Measurements from ENCODE around the gene OR6B3. TPM values are rescaled to one million over a fixed set of nuclear protein-coding genes. Genes with fewer than 3 reads are reported as not detected.
A peak's percentile ranks its signal among the peaks of the same experiment; 100 is the strongest.
"Not testable (repeated sequence)": the region's sequence is repeated elsewhere in the genome, so short reads cannot be mapped to it uniquely, and the experiment has no call there.

Gene OR6B3
- total RNA-seq, 1 experiment from 2014 or later: not detected

- in situ Hi-C loops (cut with HindIII; ENCODE audit: low pct_unique_long_range_greater_than_20kb, low sequenced_read_pairs): no loop called here
- DNase-seq (ENCODE audit: low read depth): no peak
These were observed 3.0 kb downstream of the OR6B3 start for GRCh38 chr2:240050278-240050677.

DNA sequence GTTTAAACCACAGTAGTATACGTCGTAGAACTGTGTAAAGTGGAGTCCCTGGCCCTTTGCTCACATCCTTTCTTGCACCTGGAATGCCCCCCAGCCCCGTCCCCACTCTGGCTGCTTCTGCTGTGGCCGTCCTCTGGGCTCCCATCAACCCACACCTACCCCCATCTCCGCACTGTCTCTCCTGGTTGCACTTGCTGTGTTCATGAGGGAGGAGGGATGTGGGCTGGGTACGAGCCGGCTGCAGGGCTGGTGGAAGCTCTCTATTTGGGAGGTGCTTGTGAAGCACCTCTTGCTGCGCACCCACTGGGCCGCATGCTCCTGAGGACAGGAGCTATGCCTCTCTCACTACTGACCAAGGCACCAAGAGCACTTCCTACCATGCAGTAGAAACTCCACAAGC, 5.1 kb downstream of the OR6B3 start:
- in situ Hi-C loops (cut with HindIII; ENCODE audit: low pct_unique_long_range_greater_than_20kb, low sequenced_read_pairs): no loop called here
- DNase-seq (ENCODE audit: low read depth): no peak

- no peak for DNase-seq (ENCODE audit: low read depth)
- in situ Hi-C loops (cut with HindIII; ENCODE audit: low pct_unique_long_range_greater_than_20kb, low sequenced_read_pairs): no loop called here
These were observed 8.2 kb downstream of the OR6B3 start for GRCh38 chr2:240045098-240045497.

DNA sequence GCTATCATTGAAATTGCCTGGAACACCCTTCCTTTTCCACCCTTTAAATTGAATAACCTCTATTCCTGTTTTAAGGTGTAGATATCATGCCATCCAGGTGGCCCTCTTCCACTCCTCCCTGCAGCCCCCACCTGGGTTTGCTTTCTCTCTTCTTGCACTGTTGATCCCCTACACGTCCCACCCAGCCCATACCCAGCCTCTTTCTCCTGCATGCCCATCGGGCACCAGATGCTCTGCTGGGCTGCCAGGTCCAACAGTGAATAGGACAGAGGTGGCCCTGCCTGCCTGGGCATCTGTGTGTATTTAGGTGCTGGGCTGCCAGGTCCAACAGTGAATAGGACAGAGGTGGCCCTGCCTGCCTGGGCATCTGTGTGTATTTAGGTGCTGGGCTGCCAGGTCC, 9.2 kb downstream of the OR6B3 start:
- DNase-seq (ENCODE audit: low read depth); in situ Hi-C loops (cut with HindIII; ENCODE audit: low pct_unique_long_range_greater_than_20kb, low sequenced_read_pairs): not testable (repeated sequence)

DNA sequence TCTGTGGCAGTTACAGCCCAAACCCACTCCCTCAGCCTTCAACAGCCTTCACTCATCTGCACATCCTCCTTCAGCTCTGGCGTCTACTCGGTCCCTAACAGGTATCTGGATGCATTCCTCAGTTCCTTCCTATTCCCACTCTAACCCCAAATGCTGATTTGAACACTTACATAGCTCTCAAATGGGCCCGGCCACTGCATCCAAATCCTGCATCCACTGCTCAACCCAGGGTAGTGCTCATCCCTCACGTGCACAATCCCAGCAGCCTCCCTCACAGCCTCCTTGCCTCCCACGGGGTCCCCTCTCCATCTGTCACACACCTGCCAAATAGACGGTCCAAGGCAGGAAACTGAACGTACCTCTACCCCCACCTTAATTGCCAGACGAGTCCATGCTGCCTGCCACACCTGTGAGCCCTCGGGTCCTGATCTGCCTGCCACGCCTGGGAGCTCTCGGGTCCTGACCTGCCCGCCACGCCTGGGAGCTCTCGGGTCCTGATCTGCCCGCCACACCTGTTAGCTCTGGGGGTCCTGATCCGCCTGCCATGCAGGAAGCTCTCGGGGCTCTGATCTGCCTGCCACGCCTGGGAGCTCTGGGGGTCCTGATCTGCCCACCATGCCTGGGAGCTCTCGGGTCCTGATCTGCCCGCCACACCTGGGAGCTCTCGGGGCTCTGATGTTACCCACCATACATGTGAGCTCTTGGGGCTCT, 9.9 kb downstream of the OR6B3 start:
- in situ Hi-C loops (cut with HindIII; ENCODE audit: low pct_unique_long_range_greater_than_20kb, low sequenced_read_pairs): no loop called here
- DNase-seq (ENCODE audit: low read depth): no peak

DNA sequence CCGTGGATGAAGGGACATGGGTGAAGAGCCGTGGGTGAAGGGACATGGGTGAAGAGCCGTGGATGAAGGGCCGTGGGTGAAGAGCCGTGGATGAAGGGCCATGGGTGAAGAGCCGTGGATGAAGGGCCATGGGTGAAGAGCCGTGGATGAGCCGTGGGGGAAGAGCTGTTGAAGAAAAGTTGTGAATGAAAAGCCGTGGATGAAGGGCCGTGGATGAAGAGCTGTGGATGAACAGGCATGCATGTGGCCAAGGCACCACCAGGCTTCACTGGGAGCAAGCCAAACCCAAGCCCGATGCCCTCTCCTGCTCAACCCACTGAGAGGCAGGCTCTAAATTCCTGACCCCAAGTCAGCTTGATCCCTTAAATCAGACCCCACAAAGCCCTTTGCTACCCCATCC, 10.6 kb downstream of the OR6B3 start:
- in situ Hi-C loops (cut with HindIII; ENCODE audit: low pct_unique_long_range_greater_than_20kb, low sequenced_read_pairs): no loop called here
- no peak for DNase-seq (ENCODE audit: low read depth)

- in situ Hi-C loops (cut with HindIII; ENCODE audit: low pct_unique_long_range_greater_than_20kb, low sequenced_read_pairs): no loop called here
- no peak for DNase-seq (ENCODE audit: low read depth)
These were observed 12.0 kb downstream of the OR6B3 start for GRCh38 chr2:240041363-240041762.

DNA sequence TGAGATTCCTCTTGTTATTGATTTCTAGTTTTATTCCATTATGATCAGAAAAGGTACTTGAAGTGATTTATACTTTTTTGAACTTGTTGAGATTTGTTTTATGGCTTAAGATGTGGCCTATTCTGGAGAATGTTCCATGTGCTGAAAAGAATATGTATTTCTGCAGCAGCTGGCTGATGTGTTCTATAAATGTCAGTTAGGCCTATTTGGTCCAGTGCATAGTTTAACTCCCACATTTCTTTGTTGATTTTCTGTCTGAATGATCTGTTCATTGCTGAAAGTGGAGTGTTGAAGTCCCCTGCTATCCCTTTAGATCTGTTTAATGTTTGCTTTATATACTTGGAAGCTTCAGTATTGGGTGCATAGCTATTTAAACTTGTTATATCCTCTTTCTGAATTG, 16.0 kb downstream of the OR6B3 start:
- in situ Hi-C loops (cut with HindIII; ENCODE audit: low pct_unique_long_range_greater_than_20kb, low sequenced_read_pairs): no loop called here
- no peak for DNase-seq (ENCODE audit: low read depth)

DNA sequence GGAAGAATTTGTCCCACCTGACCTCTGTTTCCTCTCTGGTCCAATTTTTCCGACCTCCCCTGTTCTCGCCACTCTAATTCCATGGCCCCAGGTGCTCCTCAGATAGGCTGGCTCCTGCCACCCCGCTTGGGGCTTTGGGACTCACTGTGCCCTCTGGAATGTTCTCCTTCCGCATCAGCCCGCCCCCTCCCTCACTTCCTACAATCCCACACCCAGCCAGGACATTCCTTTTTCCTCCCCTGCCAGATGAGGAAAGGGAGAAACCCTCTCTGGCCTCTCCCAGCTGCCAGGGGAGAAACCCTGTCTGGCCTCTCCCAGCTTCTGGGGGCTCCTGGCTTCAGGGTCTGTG, 20.0 kb downstream of the OR6B3 start:
- no peak for DNase-seq (ENCODE audit: low read depth)

GRCh38 chr2:240032406-240033329, 20.7 kb downstream of the OR6B3 start:
- in situ Hi-C loops (cut with HindIII; ENCODE audit: low pct_unique_long_range_greater_than_20kb, low sequenced_read_pairs): no loop called here

More for the DNA sequence above, 20.0 kb downstream of the OR6B3 start:
- in situ Hi-C loops (cut with HindIII; ENCODE audit: low pct_unique_long_range_greater_than_20kb, low sequenced_read_pairs): no loop called here

GRCh38 chr2:240030379-240031094, 22.8 kb downstream of the OR6B3 start, which contains the start of gene OR6B2:
Gene OR6B2 (minus strand): TSS chr2:240030429. CDS start chr2:240030429, 0 bp downstream.
- in situ Hi-C loops (cut with HindIII; ENCODE audit: low pct_unique_long_range_greater_than_20kb, low sequenced_read_pairs): no loop called here
- DNase-seq (ENCODE audit: low read depth): no peak

More at GRCh38 chr2:240032406-240033329, 20.7 kb downstream of the OR6B3 start:
- no peak for DNase-seq (ENCODE audit: low read depth)

GRCh38 chr2:240024766-240025165, 28.6 kb downstream of the OR6B3 start:
- DNase-seq (ENCODE audit: low read depth): no peak
- in situ Hi-C loops (cut with HindIII; ENCODE audit: low pct_unique_long_range_greater_than_20kb, low sequenced_read_pairs): no loop called here

DNA sequence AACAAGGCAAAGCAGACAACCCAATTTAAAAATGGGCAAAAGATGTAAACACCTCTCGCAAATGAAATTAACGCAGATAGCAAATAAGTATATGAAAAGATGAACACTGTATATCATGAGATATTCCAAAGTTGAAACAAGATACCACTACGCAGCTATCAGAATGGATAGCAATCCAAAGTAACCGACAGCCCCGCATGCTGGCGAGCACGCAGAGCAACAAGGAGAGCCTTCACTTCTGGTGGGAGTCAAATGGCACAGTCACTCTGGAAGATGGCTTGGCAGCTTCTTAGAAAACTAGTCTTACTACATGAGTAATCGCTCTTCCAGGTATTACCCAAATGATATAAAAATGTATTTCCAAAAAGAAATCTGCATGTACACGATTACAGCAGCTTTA, 29.5 kb downstream of the OR6B3 start:
- in situ Hi-C loops (cut with HindIII; ENCODE audit: low pct_unique_long_range_greater_than_20kb, low sequenced_read_pairs): no loop called here
- DNase-seq (ENCODE audit: low read depth): no peak

DNA sequence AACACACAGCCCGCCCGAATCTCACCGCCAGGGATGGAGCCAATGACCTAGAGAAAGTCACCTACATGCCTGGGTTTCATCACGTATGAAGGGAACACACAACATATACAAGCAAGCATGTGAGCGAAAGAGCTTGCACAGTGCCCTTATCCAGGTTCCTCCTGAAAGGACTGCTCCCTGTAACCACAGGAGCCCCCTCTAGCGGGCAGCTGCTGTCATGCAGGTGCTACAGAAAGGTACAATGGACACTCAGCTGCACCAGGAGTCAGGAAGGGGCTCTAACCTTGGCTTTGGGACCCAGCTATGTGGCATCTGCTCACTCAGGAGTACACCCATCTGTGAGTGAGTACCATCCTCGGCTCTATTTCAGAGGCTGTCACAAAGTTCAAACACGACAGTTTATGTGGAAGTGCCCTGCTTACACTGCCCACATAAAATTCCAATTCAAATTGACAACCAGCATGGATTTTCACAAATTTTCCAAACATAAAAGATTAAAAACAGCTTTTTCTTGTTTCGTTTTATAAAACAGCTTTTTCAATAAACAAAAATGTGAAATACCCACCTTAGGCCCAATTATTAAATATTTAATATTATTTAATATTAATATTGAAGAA, 31.7 kb downstream of the OR6B3 start:
- in situ Hi-C loops (cut with HindIII; ENCODE audit: low pct_unique_long_range_greater_than_20kb, low sequenced_read_pairs): no loop called here
- peak; percentile 29 for DNase-seq (ENCODE audit: low read depth)

DNA sequence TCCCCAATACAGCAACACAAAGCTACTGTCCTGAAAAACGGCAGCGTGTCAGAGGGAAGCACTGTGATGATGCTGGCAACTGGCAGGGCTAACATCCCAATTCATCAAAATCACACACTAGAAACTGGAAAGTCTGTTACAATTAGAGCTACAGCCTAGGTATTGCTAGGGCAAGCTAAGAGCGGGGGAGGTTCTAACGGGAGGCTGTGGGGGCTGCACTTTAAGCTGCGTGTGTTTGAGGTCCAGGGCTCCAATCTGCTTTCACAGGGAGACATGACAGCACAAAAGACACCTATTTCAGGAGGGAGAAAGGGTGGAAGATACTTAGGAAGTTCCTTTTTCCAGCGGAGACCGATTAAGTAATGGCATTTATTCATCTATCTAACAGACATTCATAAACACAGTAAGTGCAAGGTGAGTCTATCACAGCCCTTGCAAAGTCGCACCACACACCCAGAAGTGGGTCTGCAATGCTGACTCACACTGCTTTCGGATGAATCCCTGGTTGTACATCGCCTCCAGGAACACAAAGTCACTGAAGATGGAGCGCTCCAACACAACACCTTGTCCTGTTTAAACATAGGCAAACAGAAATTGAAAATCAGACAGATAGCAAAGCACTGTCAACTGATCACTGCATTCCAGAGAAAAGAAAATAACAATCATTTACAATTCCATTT, 35.1 kb downstream of the OR6B3 start:
- in situ Hi-C loops (cut with HindIII; ENCODE audit: low pct_unique_long_range_greater_than_20kb, low sequenced_read_pairs): no loop called here
- DNase-seq (ENCODE audit: low read depth): no peak

DNA sequence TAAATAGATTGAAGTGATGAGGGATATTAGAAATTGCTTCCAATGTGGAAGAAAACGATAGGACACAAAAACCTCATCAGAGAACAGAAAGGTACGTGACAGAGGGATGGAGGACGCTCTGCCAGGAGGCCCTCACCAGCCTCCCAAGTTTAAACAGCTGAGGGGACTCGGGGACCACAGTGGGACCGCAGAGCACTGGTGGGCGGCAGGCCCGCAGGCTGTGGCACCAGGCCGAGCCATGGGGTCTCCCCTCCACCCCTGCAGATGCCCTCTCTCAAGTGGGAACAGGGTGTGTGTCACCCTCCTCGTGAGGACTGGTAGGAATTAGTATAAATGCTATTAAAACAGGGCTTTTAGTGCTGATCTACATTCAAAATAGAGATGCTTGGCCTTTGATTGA, 39.0 kb downstream of the OR6B3 start:
- in situ Hi-C loops (cut with HindIII; ENCODE audit: low pct_unique_long_range_greater_than_20kb, low sequenced_read_pairs): no loop called here
- DNase-seq (ENCODE audit: low read depth): no peak

GRCh38 chr2:240013343-240013742, 40.0 kb downstream of the OR6B3 start:
- in situ Hi-C loops (cut with HindIII; ENCODE audit: low pct_unique_long_range_greater_than_20kb, low sequenced_read_pairs): no loop called here
- DNase-seq (ENCODE audit: low read depth): no peak

DNA sequence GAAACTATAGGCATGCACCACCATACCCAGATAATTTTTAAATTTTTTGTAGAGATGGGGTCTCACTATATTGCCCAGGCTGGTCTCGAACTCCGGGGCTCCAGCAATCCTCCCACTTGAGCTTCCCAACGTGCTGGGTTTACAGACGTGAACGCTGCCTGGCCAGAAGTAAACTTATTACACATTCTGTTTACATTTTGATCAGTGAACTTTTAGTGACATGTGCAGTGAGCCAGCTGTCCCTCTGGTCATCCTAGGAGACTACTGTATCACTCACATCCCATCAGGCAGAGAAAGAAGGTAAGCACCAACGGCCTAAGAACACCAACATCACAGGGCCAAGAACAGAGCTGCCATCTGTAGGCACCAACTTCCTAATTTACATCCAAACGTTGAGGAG, 50.3 kb downstream of the OR6B3 start:
- in situ Hi-C loops (cut with HindIII; ENCODE audit: low pct_unique_long_range_greater_than_20kb, low sequenced_read_pairs): no loop called here
- no peak for DNase-seq (ENCODE audit: low read depth)
